ENCODE data around the gene EXOC4. TPM values are rescaled to one million over a fixed set of nuclear protein-coding genes. Genes with fewer than 3 reads are reported as not detected.

EXOC4 gene
- total RNA-seq, 4 donors from 2014 or later = 36.9 to 78.0 (median 52.2) TPM

- H3K4me3 ChIP-seq = no peak overlapping the region
- peaks cover 14 to 15% of the 10 kb centered on the region in 2 donors for H3K4me1 ChIP-seq
- H3K36me3 ChIP-seq = no peaks in the 10 kb centered on the region
- H3K9me3 ChIP-seq = no peaks in the 10 kb centered on the region
- intact Hi-C loops (cut with DNase I; ENCODE audit: low total_unique reads) = no loop called here
- ATAC-seq = peak; percentile 99
- in situ Hi-C loops (cut with MboI; ENCODE audit: low sequenced_read_pairs in 4 of 4) = no loop called here
- DNase-seq = peak; percentile 55 to 61
- H3K27ac ChIP-seq = peak overlapping the region in 1 of 4 donors; percentile 51
- H3K27me3 ChIP-seq = no peaks in the 10 kb centered on the region
- no peak for TF ChIP-seq POLR2A (IDR thresholded peaks at IDR 0.05)
- TF ChIP-seq CTCF (IDR thresholded peaks at IDR 0.05 in 4 of 5, conservative IDR thresholded peaks at IDR 0.05 in 1 of 5) = no peak
Observed at GRCh38 chr7:133794479-133794878, 541.6 kb downstream of the EXOC4 start.

DNA sequence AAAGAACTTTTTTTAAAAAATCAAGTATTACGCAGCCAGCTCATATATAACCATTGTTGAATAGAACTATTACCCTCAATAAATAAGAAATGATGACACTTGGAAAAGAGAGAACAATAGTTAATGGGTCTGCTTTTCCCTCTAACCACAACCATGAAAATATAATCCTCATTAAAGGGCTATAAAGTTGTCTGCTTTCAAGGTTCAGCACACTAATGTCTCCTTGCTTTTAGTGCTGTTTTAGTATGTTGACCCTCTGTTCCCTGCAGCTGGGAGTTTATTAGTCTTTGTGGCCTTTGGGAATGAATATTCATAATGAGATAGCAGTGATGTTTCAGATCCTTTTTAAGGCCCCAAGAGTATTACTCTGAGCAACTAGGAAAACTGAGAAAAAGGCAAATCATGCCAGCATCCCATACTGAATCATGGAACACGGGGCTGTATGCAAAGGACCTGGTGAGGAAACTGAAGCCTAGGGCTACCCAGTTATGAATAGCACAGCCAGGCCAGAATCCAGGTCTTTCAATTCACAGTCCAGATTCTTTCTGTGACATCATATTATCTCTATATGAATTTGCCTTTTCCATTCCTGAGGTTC, 542.3 kb downstream of the EXOC4 start:
- Histone ChIP-seq H3K4me1 (peaks cover 14 to 15% of the 10 kb centered on the region in 2 donors), H3K36me3 (no peaks in the 10 kb centered on the region), H3K27ac (no peak overlapping the region), H3K9me3 (no peaks in the 10 kb centered on the region), H3K4me3 (no peak overlapping the region), H3K27me3 (no peaks in the 10 kb centered on the region)
- ATAC-seq (no peak), DNase-seq (no peak)
- no peak for TF ChIP-seq POLR2A (IDR thresholded peaks at IDR 0.05)
- TF ChIP-seq CTCF (IDR thresholded peaks at IDR 0.05 in 4 of 5, conservative IDR thresholded peaks at IDR 0.05 in 1 of 5) = no peak
- in situ Hi-C loops (cut with MboI; ENCODE audit: low sequenced_read_pairs in 4 of 4) = no loop called here
- intact Hi-C loops (cut with DNase I; ENCODE audit: low total_unique reads) = loop anchor here (5.0 kb wide), 1 partner anchor 57 kb away; no protein-coding TSS in a partner anchor

DNA sequence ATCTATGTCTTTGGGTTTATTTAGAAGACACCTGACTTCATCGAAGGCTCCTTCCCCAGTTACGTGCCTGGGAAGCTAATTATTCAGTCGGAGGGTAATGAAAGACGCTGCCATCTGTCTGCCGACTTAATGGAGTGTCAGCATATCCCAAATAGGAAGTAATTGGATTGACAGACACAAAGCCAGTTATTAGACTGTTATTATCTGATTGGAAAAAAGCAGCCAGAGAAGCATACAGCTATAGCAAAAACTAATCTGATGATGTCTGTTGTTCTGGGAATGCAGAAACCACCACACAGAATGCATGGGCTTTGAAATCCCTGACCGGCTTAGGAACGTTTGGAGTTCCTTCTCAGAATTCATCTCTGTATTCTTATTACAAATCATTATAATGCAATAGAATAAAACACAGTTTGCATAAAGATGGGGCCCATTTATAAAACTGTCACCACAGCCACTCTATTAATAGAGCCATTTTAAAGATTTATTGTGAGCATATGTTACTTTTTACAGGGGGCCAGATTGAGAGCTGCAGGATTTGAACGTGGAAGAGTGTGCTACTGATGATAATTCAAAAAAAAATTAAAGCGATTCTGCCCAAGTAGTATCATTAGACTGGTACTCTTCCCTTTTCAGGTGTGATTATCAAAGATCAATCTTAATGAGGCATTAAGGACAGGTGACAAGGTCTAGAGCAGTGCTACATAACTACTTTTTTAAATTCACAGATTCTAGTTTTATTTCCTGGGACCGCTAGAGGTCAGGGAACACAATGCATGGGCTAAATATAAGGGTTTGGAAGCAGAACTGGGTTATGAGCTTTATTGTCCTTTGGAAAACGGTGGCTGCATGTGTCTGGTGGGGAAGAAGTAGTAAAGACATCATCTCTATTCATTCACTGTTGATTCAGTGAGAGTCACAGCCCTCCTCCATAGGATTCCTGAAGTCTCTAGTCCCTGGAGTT, 544.2 kb downstream of the EXOC4 start:
- Histone ChIP-seq H3K27me3 (no peaks in the 10 kb centered on the region), H3K9me3 (no peaks in the 10 kb centered on the region), H3K27ac (no peak overlapping the region), H3K4me1 (peaks cover 14 to 15% of the 10 kb centered on the region in 2 donors), H3K36me3 (no peaks in the 10 kb centered on the region), H3K4me3 (no peak overlapping the region)
- in situ Hi-C loops (cut with MboI; ENCODE audit: low sequenced_read_pairs in 4 of 4) = no loop called here
- no peak for ATAC-seq
- no peak for TF ChIP-seq CTCF (IDR thresholded peaks at IDR 0.05 in 4 of 5, conservative IDR thresholded peaks at IDR 0.05 in 1 of 5)
- no peak for TF ChIP-seq POLR2A (IDR thresholded peaks at IDR 0.05)
- DNase-seq = no peak
- intact Hi-C loops (cut with DNase I; ENCODE audit: low total_unique reads) = loop anchor here (5.0 kb wide), 1 partner anchor 55 kb away; no protein-coding TSS in a partner anchor

DNA sequence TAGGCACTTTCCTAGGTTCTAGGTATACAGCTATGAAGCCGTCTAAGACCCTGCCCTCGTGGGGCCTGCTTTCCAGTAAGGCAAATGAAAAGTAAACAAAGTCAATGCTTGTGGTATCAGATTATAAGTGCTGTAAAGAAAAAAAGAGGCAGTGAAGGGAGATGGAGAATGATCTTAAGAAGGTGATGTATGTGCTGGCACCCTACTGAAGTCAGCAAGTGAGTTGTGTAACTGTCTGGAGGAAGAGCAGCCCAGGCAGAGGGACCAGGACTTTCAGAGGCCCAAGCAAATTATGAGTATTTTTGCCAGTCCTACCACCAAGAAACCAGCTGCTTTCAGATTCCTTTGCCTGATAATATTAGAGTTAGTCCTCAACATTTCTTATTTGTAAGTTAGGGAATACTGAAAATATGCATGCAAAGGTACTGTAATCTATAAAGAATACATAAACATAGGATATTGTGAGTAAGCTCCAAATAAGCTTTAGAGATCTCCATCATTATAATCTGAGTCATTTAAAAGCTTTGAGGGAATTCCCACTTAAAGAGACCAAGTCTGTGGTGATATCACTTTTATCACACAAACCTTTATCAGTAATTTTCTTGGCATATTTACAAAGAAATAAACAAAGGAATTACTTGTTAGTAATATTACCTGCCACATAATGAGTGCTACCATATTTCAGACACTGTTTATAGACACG, 545.1 kb downstream of the EXOC4 start:
- ATAC-seq (no peak), DNase-seq (no peak)
- TF ChIP-seq CTCF (IDR thresholded peaks at IDR 0.05 in 4 of 5, conservative IDR thresholded peaks at IDR 0.05 in 1 of 5) = no peak
- no peak for TF ChIP-seq POLR2A (IDR thresholded peaks at IDR 0.05)
- H3K27me3 ChIP-seq = no peaks in the 10 kb centered on the region
- H3K36me3 ChIP-seq = no peaks in the 10 kb centered on the region
- intact Hi-C loops (cut with DNase I; ENCODE audit: low total_unique reads) (loop anchor here (5.0 kb wide), 1 partner anchor 54 kb away; no protein-coding TSS in a partner anchor), in situ Hi-C loops (cut with MboI; ENCODE audit: low sequenced_read_pairs in 4 of 4) (no loop called here)
- H3K9me3 ChIP-seq = no peaks in the 10 kb centered on the region
- peaks cover 14 to 15% of the 10 kb centered on the region in 2 donors for H3K4me1 ChIP-seq
- H3K27ac ChIP-seq = no peak overlapping the region
- no peak overlapping the region for H3K4me3 ChIP-seq

Measured in gastrocnemius medialis (tissue), 4 donors.